Body of pancreas (tissue), 4 donors: ENCODE measurements around the gene CD6.

Experiments used
- CTCF ChIP-seq, 7 experiments: fragments of 450-650 bp in 4 of 7; fragments of 200-600 bp in 3 of 7; sonication (generic) in 3 of 7; IDR thresholded peaks; one replicate each; pipeline ENCODE4 v1.5.1; 2016 to 2019; ENCODE audit warnings: antibody characterized with exemption in 7 of 7
- POLR2A ChIP-seq, 3 donors: fragments of 450-650 bp; IDR thresholded peaks; one replicate each; pipeline ENCODE4 v1.6.1; 2016; ENCODE audit warnings: antibody characterized with exemption in 3 of 3, mild to moderate bottlenecking in 2 of 3

DNA sequence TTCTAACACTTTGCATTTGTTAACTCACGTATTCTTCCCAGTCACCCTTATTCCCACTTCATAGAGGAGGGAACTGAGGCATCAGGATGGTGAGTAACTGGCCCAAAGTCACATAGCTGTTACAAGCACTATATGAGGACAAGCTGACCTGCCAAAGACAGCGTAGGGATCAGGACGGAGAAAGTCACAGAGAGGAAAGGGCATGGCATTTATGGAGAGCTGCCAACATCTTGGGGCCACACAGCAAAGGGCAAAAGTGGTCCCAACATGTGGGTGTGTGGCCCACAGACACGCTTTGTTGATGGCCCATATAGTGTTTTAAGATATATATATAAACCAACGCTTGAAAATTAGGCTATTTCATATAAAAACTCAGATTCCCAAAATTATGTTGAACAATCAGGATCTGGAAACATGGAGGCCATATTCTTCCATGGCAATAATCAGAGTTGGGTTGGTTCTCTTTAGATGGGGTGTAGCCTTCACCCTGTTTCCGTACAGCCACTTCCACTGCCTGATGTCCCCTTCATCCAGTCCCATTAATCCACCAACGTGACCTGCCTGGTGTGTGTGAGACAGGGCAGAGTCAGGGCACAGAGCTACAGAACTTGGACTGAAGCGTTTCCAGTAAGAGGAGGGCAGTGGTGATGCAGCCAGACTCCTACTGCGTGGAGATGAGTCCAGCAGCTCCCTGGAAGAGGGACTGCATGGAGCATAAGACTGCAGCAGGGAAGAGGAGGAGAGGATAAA is 90.9 kb downstream of the CD6 start:
- TF ChIP-seq CTCF (IDR thresholded peaks at IDR 0.05) (no peak), POLR2A (IDR thresholded peaks at IDR 0.05) (no peak)
